Stimulated activated CD8-positive, alpha-beta memory T cell treated with anti-CD3 and anti-CD28 coated beads, Interleukin-12 subunit alpha, Interleukin-12 subunit beta, amount 100 ng/mL, for 24 hours (primary cell): ENCODE data around the gene KCTD14.
"Not testable (repeated sequence)": the region's sequence is repeated elsewhere in the genome, so short reads cannot be mapped to it uniquely, and the experiment has no call there.

ENCODE experiments used
- DNase-seq: peaks from one replicate; pipeline ENCODE4 v3.0.0-alpha.2; 2020; ENCODE audit errors: extremely low read depth

KCTD14 gene

GRCh38 chr11:78023426-78023825, 350 bp upstream of the KCTD14 start:
- DNase-seq = no peak

GRCh38 chr11:78021611-78022010, 1.5 kb downstream of the KCTD14 start:
- DNase-seq = no peak

DNA sequence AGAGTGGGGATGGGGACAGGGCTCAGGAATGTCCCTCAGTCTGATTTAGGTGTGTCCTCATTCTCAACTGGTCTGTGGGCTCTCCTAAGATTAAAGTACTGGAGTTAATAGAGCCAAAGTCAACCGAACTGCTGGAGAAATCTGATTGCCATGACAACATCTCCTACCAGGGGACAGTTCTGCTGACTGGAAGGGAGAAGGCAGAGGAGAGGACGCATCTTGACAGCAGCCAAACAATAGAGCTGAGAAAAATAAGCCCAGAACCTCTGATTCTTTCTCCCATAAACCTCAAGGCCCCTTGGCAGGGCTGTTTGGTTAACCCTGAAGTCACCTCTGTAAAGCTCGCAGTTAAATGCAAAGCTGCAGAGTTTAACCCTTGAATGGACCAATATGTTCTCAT, 2.8 kb downstream of the KCTD14 start:
- DNase-seq = no peak

GRCh38 chr11:78019808-78020207, 3.3 kb downstream of the KCTD14 start:
- DNase-seq = no peak

- DNase-seq = no peak
These were observed 7.2 kb downstream of the KCTD14 start for GRCh38 chr11:78015878-78016277.

GRCh38 chr11:78014937-78015520, 8.0 kb downstream of the KCTD14 start:
- DNase-seq = not testable (repeated sequence)

- no peak for DNase-seq
These were observed 11.8 kb downstream of the KCTD14 start for GRCh38 chr11:78011301-78011700.

DNA sequence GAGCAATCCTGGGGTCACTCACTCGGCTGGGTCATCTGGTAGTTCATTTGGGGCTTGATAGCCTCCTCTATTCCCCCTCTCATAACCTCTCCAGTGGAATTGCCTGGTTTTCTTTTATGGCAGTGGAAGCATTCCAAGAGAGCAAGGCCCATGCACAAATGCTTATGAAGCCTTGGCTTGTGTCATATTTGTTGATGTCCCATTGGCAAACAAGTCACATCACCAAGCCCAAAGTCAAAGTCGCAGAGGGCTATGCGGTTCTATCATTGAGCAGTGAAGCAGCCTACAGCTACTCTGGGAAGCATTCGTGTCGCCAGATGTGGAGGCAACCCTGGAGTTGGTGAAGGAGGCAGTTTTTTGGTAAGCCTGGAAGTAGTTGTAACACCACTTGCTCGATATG, 12.3 kb downstream of the KCTD14 start:
- no peak for DNase-seq

DNA sequence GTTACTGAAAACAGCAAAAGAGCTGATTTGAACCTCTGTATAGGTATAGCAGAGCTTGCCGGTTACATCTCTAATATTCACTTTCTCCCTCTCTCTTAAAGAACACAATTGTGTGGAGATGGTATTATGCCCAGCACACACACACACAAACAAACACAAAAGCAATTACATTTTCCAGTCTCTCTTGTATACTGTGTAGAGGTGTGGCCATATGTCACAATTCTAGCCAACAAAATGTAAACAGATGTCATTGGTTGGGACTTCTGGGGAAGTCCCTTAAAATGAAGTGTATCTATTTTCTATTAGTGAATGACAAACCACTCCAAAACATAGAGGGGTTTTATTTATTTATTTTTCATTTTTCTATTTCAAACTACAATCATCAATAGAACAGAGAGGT, 12.8 kb downstream of the KCTD14 start:
- DNase-seq = no peak

GRCh38 chr11:78009062-78009461, 14.0 kb downstream of the KCTD14 start:
- no peak for DNase-seq

DNA sequence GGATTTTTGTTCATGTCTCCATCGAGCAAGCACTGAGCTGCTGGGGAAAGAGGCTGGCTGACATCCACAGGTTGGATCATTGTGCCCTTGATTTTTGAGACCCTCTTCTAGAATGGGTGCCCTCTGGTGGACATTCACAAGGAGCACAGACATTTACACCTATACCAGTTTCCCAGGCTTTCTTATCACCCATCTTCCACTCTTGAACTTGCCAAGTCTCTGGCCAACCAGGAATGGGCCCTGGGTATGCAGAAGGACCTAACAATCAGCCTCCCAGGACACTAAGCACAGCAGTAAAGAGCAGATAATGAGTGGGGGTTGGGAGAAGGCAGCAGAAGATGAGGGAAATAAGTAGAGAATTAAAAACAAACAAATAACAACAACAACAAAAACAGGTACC, 22.9 kb downstream of the KCTD14 start:
- DNase-seq = no peak

- DNase-seq = no peak
These were observed 23.5 kb downstream of the KCTD14 start for GRCh38 chr11:77999446-78000030.

- DNase-seq = peak; percentile 92
These were observed 28.4 kb downstream of the KCTD14 start, which contains the start of gene INTS4 for GRCh38 chr11:77994434-77995362. Gene INTS4, minus strand, starts transcription at chr11:77994668. Its CDS starts 25 bp downstream, at chr11:77994643.

- DNase-seq = no peak
These were observed 29.2 kb downstream of the KCTD14 start for GRCh38 chr11:77993902-77994301.

DNA sequence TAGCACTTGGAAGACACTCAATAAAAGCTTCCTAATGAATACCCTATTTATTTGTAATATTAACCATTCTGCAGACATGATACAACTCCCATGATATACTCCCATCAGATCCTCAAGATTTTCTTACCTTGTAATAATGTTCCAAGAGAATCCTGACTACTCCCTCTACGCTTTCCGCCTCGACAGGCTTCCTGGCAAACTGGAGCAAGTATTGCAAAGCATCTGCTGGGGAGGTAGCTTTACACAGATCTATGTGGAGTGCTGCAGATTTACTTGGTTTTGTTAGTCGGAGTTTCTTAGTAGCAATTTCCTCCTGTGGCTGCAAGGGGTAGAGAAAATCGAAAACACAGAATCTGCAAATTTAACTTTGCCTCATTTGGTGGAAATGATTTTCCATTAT, 32.1 kb downstream of the KCTD14 start:
- no peak for DNase-seq

GRCh38 chr11:77986456-77986855, 36.6 kb downstream of the KCTD14 start:
- DNase-seq = not testable (repeated sequence)

GRCh38 chr11:77981346-77981947, 41.6 kb downstream of the KCTD14 start:
- DNase-seq = no peak

- DNase-seq = no peak
These were observed 54.7 kb downstream of the KCTD14 start for GRCh38 chr11:77968337-77968736.

- no peak for DNase-seq
These were observed 55.3 kb downstream of the KCTD14 start for GRCh38 chr11:77967753-77968152.

- no peak for DNase-seq
These were observed 56.0 kb downstream of the KCTD14 start for GRCh38 chr11:77967121-77967520.

GRCh38 chr11:77966338-77966737, 56.7 kb downstream of the KCTD14 start:
- DNase-seq = no peak
